Liver (tissue), 9 donors: ENCODE measurements around the gene STRA6. TPM values are rescaled to one million over a fixed set of nuclear protein-coding genes. Genes with fewer than 3 reads are reported as not detected.

Experiments
- DNase-seq: peaks from one replicate; pipeline ENCODE4 v3.0.0-alpha.2; 2017; ENCODE audit warnings: low spot score
- H3K27ac ChIP-seq, 2 donors: one replicate each; pipeline ENCODE4 v1.7.0; 2013; ENCODE audit warnings: inconsistent platforms in 2 of 2, low read length in 2 of 2, control low read depth in 1 of 2, low read depth in 1 of 2, mild to moderate bottlenecking in 1 of 2
- H3K27me3 ChIP-seq, 4 donors: one replicate each; pipeline versions ENCODE4 v1.6.1 to v1.7.0; 2013; ENCODE audit warnings: low read length in 3 of 4, inconsistent platforms in 1 of 4, mild to moderate bottlenecking in 1 of 4, moderate library complexity in 1 of 4; ENCODE audit not compliant: control insufficient read depth in 4 of 4, insufficient read depth in 4 of 4
- H3K36me3 ChIP-seq, 4 donors: one replicate each; pipeline versions ENCODE4 v1.6.1 to v1.7.0; 2013; ENCODE audit warnings: low read length in 3 of 4, mild to moderate bottlenecking in 3 of 4, low read depth in 1 of 4, moderate library complexity in 1 of 4; ENCODE audit not compliant: control insufficient read depth in 4 of 4, insufficient read depth in 3 of 4
- H3K4me1 ChIP-seq, 4 donors: one replicate each; pipeline versions ENCODE4 v1.6.1 to v1.7.0; 2013; ENCODE audit warnings: low read length in 3 of 4, mild to moderate bottlenecking in 3 of 4, moderate library complexity in 1 of 4; ENCODE audit not compliant: control insufficient read depth in 4 of 4, insufficient read depth in 4 of 4
- H3K4me3 ChIP-seq, 3 donors: one replicate each; pipeline versions ENCODE4 v1.6.1 to v1.7.0; 2013; ENCODE audit warnings: low read length in 3 of 3, control low read depth in 1 of 3, low read depth in 1 of 3, mild to moderate bottlenecking in 1 of 3
- H3K9ac ChIP-seq, 2 donors: one replicate each; pipeline ENCODE4 v1.7.0; 2013; ENCODE audit warnings: low read length in 2 of 2, mild to moderate bottlenecking in 2 of 2, moderate library complexity in 2 of 2, control low read depth in 1 of 2, low read depth in 1 of 2
- H3K9me3 ChIP-seq, 4 donors: one replicate each; pipeline versions ENCODE4 v1.6.1 to v1.7.0; 2013; ENCODE audit warnings: low read length in 3 of 4; ENCODE audit not compliant: control insufficient read depth in 4 of 4
- CTCF ChIP-seq: fragments of 150-350 bp; IDR thresholded peaks from 2 replicates; pipeline ENCODE4 v1.5.1; 2017; ENCODE audit warnings: improper control_type of control experiment, low read depth, low read length; ENCODE audit not compliant: missing input control
- EGR1 ChIP-seq, 2 donors: IDR thresholded peaks; 2 replicates each; pipeline ENCODE4 v1.6.1; 2016 to 2018; ENCODE audit warnings: antibody characterized with exemption in 2 of 2, low read depth in 2 of 2
- FOXA1 ChIP-seq: IDR thresholded peaks from 2 replicates; pipeline ENCODE4 v1.6.1; 2016; ENCODE audit warnings: antibody characterized with exemption
- GABPA ChIP-seq, 2 donors: IDR thresholded peaks in 1 of 2; conservative IDR thresholded peaks in 1 of 2; 2 replicates each; pipeline ENCODE4 v1.6.1; 2016; ENCODE audit warnings: antibody characterized with exemption in 2 of 2, mild to moderate bottlenecking in 1 of 2, moderate library complexity in 1 of 2
- HNF4G ChIP-seq: IDR thresholded peaks from 2 replicates; pipeline ENCODE4 v1.6.1; 2016; ENCODE audit warnings: antibody characterized with exemption
- JUND ChIP-seq, 2 donors: IDR thresholded peaks; 2 replicates each; pipeline ENCODE4 v1.6.1; 2016; ENCODE audit warnings: antibody characterized with exemption in 2 of 2
- MAX ChIP-seq: IDR thresholded peaks from 2 replicates; pipeline ENCODE4 v1.6.1; 2016; ENCODE audit warnings: antibody characterized with exemption
- RAD21 ChIP-seq, 2 donors: IDR thresholded peaks; 2 replicates each; pipeline ENCODE4 v1.6.1; 2016; ENCODE audit warnings: antibody characterized with exemption in 2 of 2, mild to moderate bottlenecking in 2 of 2
- RXRA ChIP-seq, 2 donors: IDR thresholded peaks; 2 replicates each; pipeline ENCODE4 v1.6.1; 2017 to 2018; ENCODE audit warnings: antibody characterized with exemption in 2 of 2, mild to moderate bottlenecking in 1 of 2
- SP1 ChIP-seq: IDR thresholded peaks from 2 replicates; pipeline ENCODE4 v1.6.1; 2018; ENCODE audit warnings: antibody characterized with exemption, mild to moderate bottlenecking
- YY1 ChIP-seq: IDR thresholded peaks from 2 replicates; pipeline ENCODE4 v1.6.1; 2016; ENCODE audit warnings: antibody characterized with exemption, mild to moderate bottlenecking
- ZBTB33 ChIP-seq: IDR thresholded peaks from 2 replicates; pipeline ENCODE4 v1.6.1; 2016; ENCODE audit warnings: antibody characterized with exemption
- WGBS: extraction: QIAGEN DNeasy Blood & Tissue Kit; methylation state at CpG from one replicate; pipeline ENCODE4 v1.1.7; 2013; 5-methylcytosine and 5-hydroxymethylcytosine counted together
- polyA plus RNA-seq, 2 donors: library from polyadenylated mRNA; stranded (reverse) in 1 of 2; unstranded in 1 of 2; fragments of 200-250 nt in 1 of 2; fragments of >200 nt in 1 of 2; fragmentation: Nextera tagmentation in 1 of 2; extraction: Ambion mirVana in 1 of 2; gene quantifications; one replicate each; pipeline versions ENCODE4 v1.2.1 to v1.2.3, GENCODE V29; 2013 to 2015
- total RNA-seq, 2 donors: library from RNA; depleted of rRNA; stranded (reverse); fragments of >200 nt; gene quantifications; one replicate each; pipeline ENCODE4 v1.2.3, GENCODE V29; 2014
- donor health status: healthy.
- donor health status: healthy.
- donor health status: healthy.
- donor health status: healthy.
- donor health status: healthy.

Gene STRA6
- total and polyA plus RNA-seq, 4 donors: 3.1 TPM; not detected in 3

GRCh38 chr15:74180881-74181602 is 21.5 kb downstream of the STRA6 start:
- H3K9me3 ChIP-seq: no peaks in the 10 kb centered on the region
- H3K4me1 ChIP-seq: peaks cover 0 to 4% (median 0%) of the 10 kb centered on the region in 4 donors
- no peaks in the 10 kb centered on the region for H3K27me3 ChIP-seq
- no peak overlapping the region for H3K27ac ChIP-seq
- TF ChIP-seq EGR1 (IDR thresholded peaks at IDR 0.05; ENCODE audit: low read depth in 2 of 2): no peak
- no peak for TF ChIP-seq MAX
- TF ChIP-seq YY1: no peak
- TF ChIP-seq GABPA (IDR thresholded peaks at IDR 0.05 in 1 of 2, conservative IDR thresholded peaks at IDR 0.05 in 1 of 2): no peak
- TF ChIP-seq CTCF: no peak
- TF ChIP-seq JUND (IDR thresholded peaks at IDR 0.05): no peak
- TF ChIP-seq ZBTB33: no peak
- no peak for TF ChIP-seq RAD21 (IDR thresholded peaks at IDR 0.05)
- H3K36me3 ChIP-seq: no peaks in the 10 kb centered on the region
- 79% methylated on average over 21 of the region's 21 CpGs for WGBS
- no peak overlapping the region for H3K4me3 ChIP-seq
- no peak for DNase-seq
- H3K9ac ChIP-seq: no peak overlapping the region

- H3K36me3 ChIP-seq: no peaks in the 10 kb centered on the region
- peak overlapping the region in 1 of 2 donors; percentile 5 for H3K27ac ChIP-seq
- H3K9me3 ChIP-seq: no peaks in the 10 kb centered on the region
- H3K4me3 ChIP-seq: no peak overlapping the region
- 88% methylated on average over 17 of the region's 17 CpGs for WGBS
- no peak for DNase-seq
- H3K27me3 ChIP-seq: no peaks in the 10 kb centered on the region
- no peak overlapping the region for H3K9ac ChIP-seq
- no peak for TF ChIP-seq SP1
- no peak for TF ChIP-seq FOXA1
- TF ChIP-seq JUND (IDR thresholded peaks at IDR 0.05): no peak
- no peak for TF ChIP-seq RXRA (IDR thresholded peaks at IDR 0.05)
- no peak for TF ChIP-seq HNF4G
- H3K4me1 ChIP-seq: peaks cover 0 to 4% (median 0%) of the 10 kb centered on the region in 4 donors
Observed at GRCh38 chr15:74179983-74180880, 22.4 kb downstream of the STRA6 start.
